Astrocyte (in vitro differentiated cells and primary cell): Measurements from ENCODE around the gene TBC1D22B. TPM values are rescaled to one million over a fixed set of nuclear protein-coding genes. Genes with fewer than 3 reads are reported as not detected.
"Not testable (repeated sequence)": the region's sequence is repeated elsewhere in the genome, so short reads cannot be mapped to it uniquely, and the experiment has no call there.

Source experiments
- DNase-seq: peaks from one replicate; pipeline ENCODE4 v3.0.0-alpha.2; 2010; ENCODE audit warnings: low read depth
- FAIRE-seq: peaks from 2 replicates; lab custom pipeline; 2011; peaks lifted over from hg19 to GRCh38; lab: Jason Lieb, UNC
- H2AFZ ChIP-seq: 2 replicates; pipeline ENCODE4 v1.6.0; 2012; ENCODE audit warnings: low read depth, low read length, inconsistent platforms
- H3K27ac ChIP-seq: 2 replicates; pipeline ENCODE4 v1.5.1; 2011; ENCODE audit warnings: low read depth, low read length, inconsistent platforms
- H3K27me3 ChIP-seq: 2 replicates; pipeline ENCODE4 v1.6.0; 2011; ENCODE audit warnings: low read length, inconsistent platforms; ENCODE audit not compliant: insufficient read depth
- H3K36me3 ChIP-seq: 2 replicates; pipeline ENCODE4 v1.5.1; 2011; ENCODE audit warnings: low read length, inconsistent platforms; ENCODE audit not compliant: insufficient read depth
- H3K4me1 ChIP-seq: 2 replicates; pipeline ENCODE4 v1.5.1; 2011; ENCODE audit warnings: low read length, inconsistent platforms; ENCODE audit not compliant: insufficient read depth
- H3K4me2 ChIP-seq: 2 replicates; pipeline ENCODE4 v1.6.0; 2012; ENCODE audit warnings: low read length, inconsistent platforms
- H3K4me3 ChIP-seq: 2 replicates; pipeline ENCODE4 v1.5.1; 2011; ENCODE audit warnings: low read depth, mild to moderate bottlenecking, low read length, inconsistent platforms; ENCODE audit not compliant: insufficient read depth
- H3K79me2 ChIP-seq: 2 replicates; pipeline ENCODE4 v1.6.0; 2012; ENCODE audit warnings: mild to moderate bottlenecking, low read length, inconsistent platforms; ENCODE audit not compliant: insufficient read depth
- H3K9ac ChIP-seq: 2 replicates; pipeline ENCODE4 v1.6.0; 2012; ENCODE audit warnings: mild to moderate bottlenecking, low read length, inconsistent platforms
- H3K9me3 ChIP-seq: 2 replicates; pipeline ENCODE4 v1.5.1; 2012; ENCODE audit warnings: low read depth, mild to moderate bottlenecking, low read length, inconsistent platforms; ENCODE audit not compliant: insufficient read depth
- H4K20me1 ChIP-seq: 2 replicates; pipeline ENCODE4 v1.6.0; 2012; ENCODE audit warnings: low read length, inconsistent platforms; ENCODE audit not compliant: insufficient read depth
- H3K27ac Mint-ChIP-seq: one replicate; pipeline ENCODE4 v1.8.0; 2021; ENCODE audit warnings: mild to moderate bottlenecking, mixed read lengths; ENCODE audit not compliant: unreplicated experiment
- H3K27me3 Mint-ChIP-seq: one replicate; pipeline ENCODE4 v1.8.0; 2021; ENCODE audit warnings: low read depth, mixed read lengths; ENCODE audit not compliant: unreplicated experiment
- H3K36me3 Mint-ChIP-seq: one replicate; pipeline ENCODE4 v1.8.0; 2021; ENCODE audit warnings: low read depth, mixed read lengths; ENCODE audit not compliant: unreplicated experiment
- H3K4me1 Mint-ChIP-seq: one replicate; pipeline ENCODE4 v1.8.0; 2021; ENCODE audit warnings: low read depth, mixed read lengths; ENCODE audit not compliant: unreplicated experiment
- H3K4me3 Mint-ChIP-seq: one replicate; pipeline ENCODE4 v1.8.0; 2021; ENCODE audit warnings: mild to moderate bottlenecking, moderate library complexity, mixed read lengths; ENCODE audit not compliant: unreplicated experiment
- H3K9me3 Mint-ChIP-seq: one replicate; pipeline ENCODE4 v1.8.0; 2021; ENCODE audit warnings: mild to moderate bottlenecking, mixed read lengths; ENCODE audit not compliant: unreplicated experiment
- EZH2 ChIP-seq: IDR thresholded peaks from 2 replicates; pipeline ENCODE4 v1.6.1; 2012; ENCODE audit warnings: mild to moderate bottlenecking, low read length, inconsistent platforms; ENCODE audit not compliant: insufficient read depth
- total RNA-seq: library from RNA; stranded (reverse); gene quantifications from 2 replicates; pipeline ENCODE4 v1.2.1, GENCODE V29; 2021
- TF ChIP-seq, protein P1 (sequence below): IDR thresholded peaks from 2 replicates; pipeline ENCODE4 v1.5.1; 2011; ENCODE audit warnings: low read depth, mild to moderate bottlenecking, inconsistent platforms, low read length, moderate library complexity; ENCODE audit not compliant: insufficient read depth

The TBC1D22B gene
- total RNA-seq, 1 donor from 2014 or later, result 10.8 TPM

DNA sequence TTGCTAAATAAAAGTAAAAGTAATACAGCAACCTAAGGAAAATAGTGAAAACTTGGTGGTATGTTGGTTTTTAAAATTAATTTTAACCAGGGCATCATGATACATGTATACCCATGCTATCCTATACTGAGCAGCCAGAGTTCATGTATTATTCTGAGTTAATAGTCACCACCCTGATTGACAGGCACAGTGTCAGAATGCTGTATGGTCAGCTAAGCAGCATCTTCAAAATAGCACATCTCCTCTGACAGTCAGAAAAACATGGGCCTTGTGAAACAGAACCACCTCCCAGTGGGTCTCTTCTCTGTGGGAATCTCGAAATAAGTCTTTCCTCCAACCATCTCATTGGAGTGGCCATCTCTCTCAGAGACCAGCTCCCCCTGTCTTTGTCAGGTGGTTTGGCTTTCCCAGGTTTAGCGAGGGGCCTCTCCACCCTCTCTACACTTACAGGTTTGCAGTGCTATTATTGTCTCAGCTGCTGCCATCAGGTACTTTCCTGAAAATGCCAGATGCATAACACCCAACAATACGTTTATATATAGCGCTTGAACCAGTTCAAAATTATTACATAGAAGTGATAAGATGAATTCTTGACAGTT lies 49.2 kb downstream of the TBC1D22B start:
- H3K4me1 Mint-ChIP-seq, result peaks cover 22% of the 10 kb centered on the region
- TF ChIP-seq, protein P1, sequence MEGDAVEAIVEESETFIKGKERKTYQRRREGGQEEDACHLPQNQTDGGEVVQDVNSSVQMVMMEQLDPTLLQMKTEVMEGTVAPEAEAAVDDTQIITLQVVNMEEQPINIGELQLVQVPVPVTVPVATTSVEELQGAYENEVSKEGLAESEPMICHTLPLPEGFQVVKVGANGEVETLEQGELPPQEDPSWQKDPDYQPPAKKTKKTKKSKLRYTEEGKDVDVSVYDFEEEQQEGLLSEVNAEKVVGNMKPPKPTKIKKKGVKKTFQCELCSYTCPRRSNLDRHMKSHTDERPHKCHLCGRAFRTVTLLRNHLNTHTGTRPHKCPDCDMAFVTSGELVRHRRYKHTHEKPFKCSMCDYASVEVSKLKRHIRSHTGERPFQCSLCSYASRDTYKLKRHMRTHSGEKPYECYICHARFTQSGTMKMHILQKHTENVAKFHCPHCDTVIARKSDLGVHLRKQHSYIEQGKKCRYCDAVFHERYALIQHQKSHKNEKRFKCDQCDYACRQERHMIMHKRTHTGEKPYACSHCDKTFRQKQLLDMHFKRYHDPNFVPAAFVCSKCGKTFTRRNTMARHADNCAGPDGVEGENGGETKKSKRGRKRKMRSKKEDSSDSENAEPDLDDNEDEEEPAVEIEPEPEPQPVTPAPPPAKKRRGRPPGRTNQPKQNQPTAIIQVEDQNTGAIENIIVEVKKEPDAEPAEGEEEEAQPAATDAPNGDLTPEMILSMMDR, result no peak
- TF ChIP-seq EZH2, result no peak
- no peak overlapping the region for H3K4me2 ChIP-seq
- DNase-seq (no peak), FAIRE-seq (no peak)
- no peak overlapping the region for H3K27ac ChIP-seq
- no peaks in the 10 kb centered on the region for H3K79me2 ChIP-seq
- no peaks in the 10 kb centered on the region for H3K27me3 ChIP-seq
- H3K4me1 ChIP-seq, result peaks cover 14% of the 10 kb centered on the region
- no peaks in the 10 kb centered on the region for H3K9me3 ChIP-seq
- H3K27ac Mint-ChIP-seq, result no peak overlapping the region
- peaks cover 5% of the 10 kb centered on the region for H3K36me3 Mint-ChIP-seq
- no peaks in the 10 kb centered on the region for H3K9me3 Mint-ChIP-seq
- no peak overlapping the region for H3K4me3 Mint-ChIP-seq
- no peak overlapping the region for H3K4me3 ChIP-seq
- H4K20me1 ChIP-seq, result peaks cover 5% of the 10 kb centered on the region
- H3K27me3 Mint-ChIP-seq, result no peaks in the 10 kb centered on the region
- no peak overlapping the region for H2AFZ ChIP-seq
- H3K36me3 ChIP-seq, result peaks cover 15% of the 10 kb centered on the region
- no peak overlapping the region for H3K9ac ChIP-seq

DNA sequence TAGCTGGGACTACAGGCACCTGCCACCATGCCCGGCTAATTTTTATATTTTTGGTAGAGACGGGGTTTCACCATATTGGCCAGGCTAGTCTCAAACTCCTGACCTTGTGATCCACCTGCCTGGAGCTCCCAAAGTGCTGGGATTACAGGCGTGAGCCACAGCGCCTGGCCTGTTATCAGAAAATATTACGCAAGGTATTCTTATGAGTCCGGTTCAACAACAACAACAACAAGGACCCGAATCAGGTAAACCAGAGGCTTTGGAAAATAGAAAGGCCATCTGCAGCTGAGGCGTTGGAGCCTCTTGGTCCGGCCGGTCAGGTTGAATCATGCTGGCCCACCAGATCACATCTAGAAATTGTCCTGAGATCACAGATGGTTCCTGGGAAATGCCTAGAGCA lies 49.9 kb downstream of the TBC1D22B start:
- not testable (repeated sequence) for H3K36me3 Mint-ChIP-seq, H3K27me3 Mint-ChIP-seq, H2AFZ ChIP-seq, H3K79me2 ChIP-seq, H3K9ac ChIP-seq, H3K4me3 ChIP-seq, H3K4me3 Mint-ChIP-seq, H3K27ac ChIP-seq, H3K27me3 ChIP-seq, H4K20me1 ChIP-seq, H3K4me2 ChIP-seq, H3K9me3 Mint-ChIP-seq, DNase-seq, H3K27ac Mint-ChIP-seq, FAIRE-seq, H3K9me3 ChIP-seq
- peaks cover 14% of the 10 kb centered on the region for H3K36me3 ChIP-seq
- H3K4me1 ChIP-seq, result peaks cover 21% of the 10 kb centered on the region
- peaks cover 29% of the 10 kb centered on the region for H3K4me1 Mint-ChIP-seq

DNA sequence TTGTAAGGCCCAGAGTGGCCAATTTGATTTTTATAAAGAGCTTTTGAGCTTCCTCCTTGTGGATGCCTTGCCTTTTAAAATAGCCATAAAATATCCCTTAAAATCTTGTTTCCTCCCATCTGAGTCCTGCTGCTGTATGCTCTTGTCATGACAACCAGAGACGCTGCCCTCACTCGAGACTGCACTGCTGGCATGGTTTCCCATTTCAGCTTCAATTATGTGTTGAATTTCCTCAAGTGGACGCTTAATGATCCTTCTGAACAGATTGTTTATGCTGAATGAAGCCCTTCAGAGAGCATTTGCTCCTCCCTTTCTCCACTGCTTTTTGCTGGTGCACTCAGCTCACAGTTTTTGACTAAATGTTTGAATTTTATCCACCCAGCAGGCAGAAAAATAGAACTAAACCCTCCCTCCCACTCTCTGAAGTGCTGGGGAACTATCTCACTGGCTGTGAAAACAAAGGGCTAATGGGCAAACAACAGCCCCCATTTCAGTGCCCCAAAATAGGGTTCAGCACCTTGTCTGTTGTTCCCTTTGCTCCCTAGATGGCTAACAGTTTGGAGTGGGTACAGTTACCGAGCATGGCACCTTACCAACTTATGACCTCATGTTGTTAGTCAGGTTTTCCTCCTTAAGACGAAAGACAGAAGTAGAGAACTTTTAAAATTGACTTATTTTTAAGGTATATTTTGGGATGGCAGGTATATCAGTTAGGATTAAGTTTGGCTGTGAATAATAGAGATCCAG lies 50.7 kb downstream of the TBC1D22B start:
- H3K4me1 Mint-ChIP-seq, result peaks cover 33% of the 10 kb centered on the region
- peaks cover 26% of the 10 kb centered on the region for H3K4me1 ChIP-seq
- H3K36me3 ChIP-seq, result peaks cover 10% of the 10 kb centered on the region
- no peaks in the 10 kb centered on the region for H3K9me3 Mint-ChIP-seq
- no peak overlapping the region for H3K27ac ChIP-seq
- H3K9ac ChIP-seq, result peak overlapping the region; percentile 2
- no peak overlapping the region for H3K4me2 ChIP-seq
- H3K4me3 Mint-ChIP-seq, result no peak overlapping the region
- H2AFZ ChIP-seq, result no peak overlapping the region
- no peaks in the 10 kb centered on the region for H3K79me2 ChIP-seq
- TF ChIP-seq EZH2, result no peak
- TF ChIP-seq, protein P1, result no peak
- FAIRE-seq (no peak), DNase-seq (peak; percentile 73)
- H3K9me3 ChIP-seq, result no peaks in the 10 kb centered on the region
- peaks cover 8% of the 10 kb centered on the region for H4K20me1 ChIP-seq
- no peak overlapping the region for H3K27ac Mint-ChIP-seq
- H3K36me3 Mint-ChIP-seq, result peaks cover 7% of the 10 kb centered on the region
- H3K4me3 ChIP-seq, result no peak overlapping the region
- H3K27me3 ChIP-seq, result no peaks in the 10 kb centered on the region
- no peaks in the 10 kb centered on the region for H3K27me3 Mint-ChIP-seq
